Activated CD4-positive, alpha-beta T cell treated with anti-CD3 and anti-CD28 coated beads for 24 hours (primary cell): ENCODE results near the gene SMDT1.
"Not testable (repeated sequence)": the region's sequence is repeated elsewhere in the genome, so short reads cannot be mapped to it uniquely, and the experiment has no call there.

Source experiments
- DNase-seq, 2 donors: peaks; one replicate each; pipeline ENCODE4 v3.0.0-alpha.2; 2020; ENCODE audit warnings: low read depth in 2 of 2

The SMDT1 gene

GRCh38 chr22:42111798-42112197 lies 32.3 kb downstream of the SMDT1 start:
- DNase-seq, result no peak

GRCh38 chr22:42112793-42113192 lies 33.3 kb downstream of the SMDT1 start:
- DNase-seq, result not testable (repeated sequence)

- DNase-seq, result no peak
These were observed 35.2 kb downstream of the SMDT1 start for GRCh38 chr22:42114721-42115120.

GRCh38 chr22:42115420-42115830 lies 35.9 kb downstream of the SMDT1 start:
- DNase-seq, result not testable (repeated sequence)

GRCh38 chr22:42116848-42117424 lies 37.4 kb downstream of the SMDT1 start:
- no peak for DNase-seq

GRCh38 chr22:42120231-42121021 lies 40.9 kb downstream of the SMDT1 start:
- peak in 1 of 2 donors; percentile 35 for DNase-seq

GRCh38 chr22:42123529-42123928 lies 44.0 kb downstream of the SMDT1 start:
- not testable (repeated sequence) for DNase-seq

- no peak for DNase-seq
These were observed 48.1 kb downstream of the SMDT1 start for GRCh38 chr22:42127606-42128005.

- DNase-seq, result not testable (repeated sequence)
These were observed 48.5 kb downstream of the SMDT1 start for GRCh38 chr22:42128007-42128406.

GRCh38 chr22:42128776-42129694 lies 49.5 kb downstream of the SMDT1 start:
- DNase-seq, result not testable (repeated sequence)

GRCh38 chr22:42130182-42130581 lies 50.7 kb downstream of the SMDT1 start:
- DNase-seq, result not testable (repeated sequence)

GRCh38 chr22:42130639-42131431 lies 51.3 kb downstream of the SMDT1 start, which contains the start of gene CYP2D6:
TSS of gene CYP2D6 (minus strand) at chr22:42130810. CDS start at chr22:42130791, 19 bp downstream.
- DNase-seq, result not testable (repeated sequence)

GRCh38 chr22:42131562-42131961 lies 52.1 kb downstream of the SMDT1 start:
- no peak for DNase-seq

- DNase-seq, result no peak
These were observed 53.0 kb downstream of the SMDT1 start for GRCh38 chr22:42132457-42132856.
